H1 (cell line): Measurements from ENCODE around the gene CTF1. TPM values are rescaled to one million over a fixed set of nuclear protein-coding genes. Genes with fewer than 3 reads are reported as not detected.

ENCODE experiments used
- HDAC2 ChIP-seq, 2 experiments: fragments of 300-600 bp in 1 of 2; sonication (generic) in 1 of 2; IDR thresholded peaks; 2 replicates each; pipeline ENCODE4 v1.6.1; 2011 to 2012; ENCODE audit warnings: low read depth in 2 of 2, low read length in 2 of 2, mild to moderate bottlenecking in 2 of 2, moderate library complexity in 2 of 2, borderline replicate concordance in 1 of 2, inconsistent platforms in 1 of 2
- KDM4A ChIP-seq: IDR thresholded peaks from one replicate; pipeline ENCODE4 v1.7.1; 2012; ENCODE audit warnings: low read depth, mild to moderate bottlenecking, moderate library complexity, low read length, inconsistent platforms; ENCODE audit not compliant: severe bottlenecking
- PHF8 ChIP-seq: fragments of 200-600 bp; sonication (generic); conservative IDR thresholded peaks from 2 replicates; pipeline ENCODE4 v1.7.1; 2012; ENCODE audit warnings: low read depth, mild to moderate bottlenecking, inconsistent platforms, low read length, moderate library complexity
- POLR2A ChIP-seq, 2 experiments: IDR thresholded peaks; 1 replicate in 1 of 2; 2 replicates in 1 of 2; pipeline ENCODE4 v1.6.1; 2011; ENCODE audit warnings: low read depth in 2 of 2, low read length in 2 of 2, mild to moderate bottlenecking in 2 of 2; ENCODE audit errors: control extremely low read depth in 1 of 2
- SAP30 ChIP-seq: fragments of 300-600 bp; sonication (generic); IDR thresholded peaks from 2 replicates; pipeline ENCODE4 v1.7.1; 2012; ENCODE audit warnings: low read length, moderate library complexity, mild to moderate bottlenecking, inconsistent platforms; ENCODE audit not compliant: insufficient read depth, insufficient replicate concordance
- TEAD4 ChIP-seq: IDR thresholded peaks from 2 replicates; pipeline ENCODE4 v1.6.1; 2012; ENCODE audit warnings: low read depth, low read length, inconsistent platforms, mixed read lengths
- polyA plus RNA-seq, 7 experiments: library from polyadenylated mRNA; depleted of rRNA in 3 of 7; stranded (reverse) in 5 of 7; unstranded in 2 of 7; fragments of >200 nt in 5 of 7; fragments of 200-250 nt in 2 of 7; gene quantifications; 1 replicate in 5 of 7; 2 replicates in 1 of 7; 4 replicates in 1 of 7; pipeline versions ENCODE4 v1.2.1 to v1.2.3, GENCODE V29; 2011 to 2013; ENCODE audit warnings: missing spikeins in 2 of 7, mixed read lengths in 2 of 7
- total RNA-seq: library from RNA; stranded (reverse); fragmentation: NEBNext Ultra II Directional; extraction: Animal tissue kit (Norgen Biotek cat#: 25700); gene quantifications from 2 replicates; pipeline ENCODE4 v1.2.1, GENCODE V29; 2021

CTF1 gene
- total and polyA plus RNA-seq, 2 of the 8 experiments (the other 6 are each of a cell fraction or from before 2014, with no cell fraction given): 0.97 to 3.4 TPM

- peak in 1 of 2 experiments; percentile 31; a peak in 2 of 4 replicates for TF ChIP-seq HDAC2 (IDR thresholded peaks at IDR 0.05; ENCODE audit: borderline replicate concordance in 1 of 2, low read depth in 2 of 2, low read length in 2 of 2)
- peak; percentile 74 for TF ChIP-seq PHF8
- no peak for TF ChIP-seq TEAD4
- TF ChIP-seq SAP30: no peak
- no peak for TF ChIP-seq POLR2A (IDR thresholded peaks at IDR 0.05; ENCODE audit: control extremely low read depth in 1 of 2, low read depth in 2 of 2, low read length in 2 of 2)
- peak; percentile 95 for TF ChIP-seq KDM4A
Observed at GRCh38 chr16:30902029-30902972, 5.9 kb downstream of the CTF1 start (continued).
